DMS114 treated with DMSO at 0.1 percent for 48 hours (cell line): ENCODE results near the gene SRPK3.

Experiments used
- DNase-seq: peaks from one replicate; lab custom pipeline; 2025; ENCODE audit not compliant: unreplicated experiment; lab: John Stamatoyannopoulos, UW

SRPK3 gene

GRCh38 chrX:153828723-153829548 is 48.1 kb downstream of the SRPK3 start:
- no peak for DNase-seq

- no peak for DNase-seq
Observed at GRCh38 chrX:153829549-153829798, 48.6 kb downstream of the SRPK3 start.

GRCh38 chrX:153829799-153830639 is 49.2 kb downstream of the SRPK3 start, which contains the start of gene PDZD4:
PDZD4 (minus strand) TSS chrX:153830544; CDS start chrX:153830298, 246 bp downstream.
- DNase-seq = no peak

GRCh38 chrX:153830640-153831428 is 50.0 kb downstream of the SRPK3 start:
- DNase-seq = no peak

- DNase-seq = no peak
Observed at GRCh38 chrX:153831429-153832150, 50.7 kb downstream of the SRPK3 start.

GRCh38 chrX:153832728-153833127 is 51.9 kb downstream of the SRPK3 start:
- DNase-seq = no peak
